Eye (tissue), 1 donor: ENCODE results near the gene COA3.

ENCODE experiments used
- DNase-seq: peaks from one replicate; pipeline ENCODE4 v3.0.0-alpha.2; 2015

Gene COA3

DNA sequence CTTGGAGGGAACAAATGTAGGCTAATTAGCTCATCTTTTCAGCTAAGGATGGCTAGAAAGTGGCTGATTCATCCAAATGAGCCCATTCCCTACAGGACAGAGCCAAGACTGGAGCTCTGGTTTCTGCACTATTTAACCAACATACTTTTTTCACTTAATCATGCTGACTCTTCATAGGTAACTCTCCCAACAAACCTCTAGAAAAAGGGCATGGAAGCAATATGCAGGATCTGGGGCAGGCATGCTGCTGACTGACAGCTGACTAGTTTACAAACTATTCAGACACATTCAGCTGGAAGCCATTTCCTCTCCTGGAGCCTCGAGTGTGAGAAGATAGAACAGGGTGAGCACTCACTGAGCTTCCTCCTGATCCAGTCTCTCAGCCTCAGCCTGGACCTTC, 19.4 kb upstream of the COA3 start:
- DNase-seq, result no peak

DNA sequence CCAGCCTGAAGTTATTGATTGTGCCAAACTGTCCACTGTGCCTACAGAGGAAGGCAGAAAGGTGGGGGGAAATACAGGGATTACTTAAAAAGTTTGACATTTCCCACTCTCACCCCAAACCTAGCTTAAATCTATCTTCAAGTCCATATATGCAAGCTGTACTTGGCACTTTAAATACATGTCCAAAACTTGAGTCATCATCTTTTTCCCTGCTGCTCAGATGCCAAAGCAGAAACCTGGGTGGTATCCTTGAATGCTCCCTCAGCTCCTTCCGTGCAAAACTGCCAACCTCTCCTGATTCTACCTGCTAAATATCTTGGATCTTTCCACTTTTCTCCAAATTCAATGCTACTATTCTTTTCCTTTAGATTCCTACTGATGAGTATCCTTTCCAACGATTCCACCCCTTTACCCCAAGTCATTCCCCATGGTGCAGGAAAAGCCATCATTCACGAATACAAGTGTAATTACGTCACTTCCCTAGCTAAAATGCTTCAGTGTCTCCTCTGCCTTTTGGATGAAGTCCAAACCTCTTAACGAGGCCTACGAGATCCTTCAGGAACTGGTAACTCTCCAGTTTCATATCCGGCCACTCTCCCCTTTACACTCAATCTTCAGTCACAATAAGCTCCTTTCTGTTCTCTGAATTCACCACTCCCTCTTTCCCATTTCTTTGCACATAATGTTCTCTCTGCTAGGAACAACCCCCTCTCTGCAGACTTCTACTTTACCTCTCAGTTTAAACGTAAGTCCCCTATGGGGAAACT, 16.3 kb upstream of the COA3 start:
- no peak for DNase-seq

DNA sequence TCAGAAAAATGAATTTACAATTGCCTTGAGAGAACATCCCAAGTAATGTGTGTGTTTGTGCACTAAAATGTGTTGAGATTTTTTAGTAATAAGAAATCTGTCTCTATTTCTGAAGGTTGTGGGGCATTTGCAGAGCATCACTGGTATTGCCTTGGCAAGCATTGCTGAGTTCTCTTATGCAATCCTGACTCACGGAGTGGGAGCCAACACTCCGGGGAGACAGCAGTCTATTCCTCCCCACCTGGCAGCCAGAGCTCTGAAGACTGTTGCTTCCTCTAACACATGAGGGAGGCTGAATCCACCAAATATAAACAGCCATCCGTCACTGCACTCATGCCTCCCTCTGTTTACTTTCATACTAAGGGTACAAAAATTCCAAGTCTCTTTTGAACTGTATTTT, 10.7 kb upstream of the COA3 start:
- DNase-seq, result no peak

DNA sequence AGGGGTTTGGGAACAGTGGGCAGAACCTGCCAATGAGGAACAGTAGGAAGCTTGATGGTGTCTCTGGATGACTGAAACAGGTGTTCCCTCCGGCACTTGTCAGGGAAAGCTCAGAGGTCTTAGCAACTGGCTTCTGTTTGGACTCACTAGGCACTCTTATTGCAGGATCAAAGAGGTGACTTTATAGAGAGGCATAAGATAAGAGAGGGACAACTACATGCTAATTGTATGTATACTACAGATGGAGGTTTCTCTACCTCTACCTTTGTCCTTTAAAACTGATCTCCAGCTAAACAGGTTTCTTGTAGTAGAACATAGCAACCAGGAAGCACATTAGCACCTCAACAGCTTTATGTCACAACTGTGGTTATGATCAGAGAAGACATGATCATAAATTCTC, 7.7 kb upstream of the COA3 start:
- no peak for DNase-seq

DNA sequence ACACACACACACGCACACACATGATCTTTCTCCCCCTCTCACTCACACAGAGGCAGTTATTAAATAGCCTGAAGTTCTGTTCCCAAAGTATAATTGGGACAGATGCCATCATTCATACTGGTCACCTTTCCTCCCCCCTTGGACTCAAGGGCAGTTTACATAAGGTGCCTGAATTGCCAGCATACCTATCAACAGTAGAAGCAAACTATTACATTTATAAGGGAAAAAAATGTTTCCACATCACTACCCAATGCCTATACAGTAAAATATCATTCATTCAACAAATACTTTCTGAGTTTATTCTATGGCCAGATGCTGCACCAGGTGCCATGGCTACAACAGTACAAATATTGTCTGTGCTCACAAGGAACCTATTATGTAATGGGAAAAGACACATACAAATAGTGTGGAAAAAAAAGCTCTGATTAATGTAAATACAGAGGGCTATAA, 6.4 kb upstream of the COA3 start:
- DNase-seq, result no peak

DNA sequence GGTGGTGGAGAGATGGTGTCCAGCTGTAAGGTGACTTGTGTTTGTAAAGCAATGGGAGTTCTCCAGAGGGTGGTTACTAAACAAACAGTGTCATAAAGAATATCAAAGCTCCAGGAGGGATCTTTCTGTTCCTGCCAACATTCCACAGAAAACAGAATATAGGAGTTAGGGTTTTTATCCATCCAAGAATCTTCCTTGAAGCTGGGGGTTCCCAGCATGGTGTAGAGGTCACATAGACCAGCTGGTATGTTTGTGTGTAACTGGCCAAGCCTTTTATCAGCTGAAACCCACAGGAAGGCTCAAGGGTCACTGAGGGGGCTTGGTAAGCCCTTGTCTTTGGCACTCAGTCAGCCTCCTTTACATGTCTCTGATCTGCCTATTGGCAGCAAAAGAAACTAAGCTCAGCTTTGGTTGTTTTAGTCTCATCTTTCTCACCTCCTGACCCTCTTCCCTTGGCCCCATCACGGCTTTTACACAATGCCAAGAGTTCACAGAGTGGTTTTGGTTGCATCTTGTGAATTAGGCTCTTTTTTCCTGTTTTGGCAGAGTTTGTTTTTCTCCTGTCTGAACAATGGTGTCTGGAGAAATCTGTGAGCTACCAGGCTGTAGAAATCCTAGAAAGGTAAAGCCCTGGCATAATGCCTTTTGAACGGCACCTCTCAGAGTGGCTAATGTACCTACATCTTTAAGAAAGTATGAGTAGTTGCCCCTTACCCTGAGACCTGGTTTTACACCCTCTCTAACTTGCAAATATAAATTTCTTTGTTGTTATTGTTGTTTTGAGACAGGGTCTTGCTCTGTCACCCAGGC, 4.8 kb upstream of the COA3 start:
- DNase-seq, result no peak

DNA sequence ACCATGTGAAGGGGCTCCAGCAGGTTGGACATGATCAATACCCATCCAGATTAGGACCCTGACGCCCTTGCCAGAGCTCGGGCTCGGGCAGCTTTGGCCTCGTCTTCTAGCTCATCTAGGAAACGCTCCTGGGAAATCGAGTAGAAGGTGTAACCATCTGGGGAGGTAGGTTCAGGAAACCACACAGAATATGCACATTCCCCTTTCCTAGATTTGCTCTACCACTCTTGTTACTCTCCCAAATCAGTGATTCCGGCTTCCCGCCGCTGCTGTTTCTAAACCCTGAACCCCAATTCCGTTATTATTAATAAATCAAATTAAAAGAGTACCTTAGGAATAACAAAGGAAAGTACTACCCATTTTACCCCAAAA, 507 bp downstream of the COA3 start:
- DNase-seq, result peak; percentile 8

DNA sequence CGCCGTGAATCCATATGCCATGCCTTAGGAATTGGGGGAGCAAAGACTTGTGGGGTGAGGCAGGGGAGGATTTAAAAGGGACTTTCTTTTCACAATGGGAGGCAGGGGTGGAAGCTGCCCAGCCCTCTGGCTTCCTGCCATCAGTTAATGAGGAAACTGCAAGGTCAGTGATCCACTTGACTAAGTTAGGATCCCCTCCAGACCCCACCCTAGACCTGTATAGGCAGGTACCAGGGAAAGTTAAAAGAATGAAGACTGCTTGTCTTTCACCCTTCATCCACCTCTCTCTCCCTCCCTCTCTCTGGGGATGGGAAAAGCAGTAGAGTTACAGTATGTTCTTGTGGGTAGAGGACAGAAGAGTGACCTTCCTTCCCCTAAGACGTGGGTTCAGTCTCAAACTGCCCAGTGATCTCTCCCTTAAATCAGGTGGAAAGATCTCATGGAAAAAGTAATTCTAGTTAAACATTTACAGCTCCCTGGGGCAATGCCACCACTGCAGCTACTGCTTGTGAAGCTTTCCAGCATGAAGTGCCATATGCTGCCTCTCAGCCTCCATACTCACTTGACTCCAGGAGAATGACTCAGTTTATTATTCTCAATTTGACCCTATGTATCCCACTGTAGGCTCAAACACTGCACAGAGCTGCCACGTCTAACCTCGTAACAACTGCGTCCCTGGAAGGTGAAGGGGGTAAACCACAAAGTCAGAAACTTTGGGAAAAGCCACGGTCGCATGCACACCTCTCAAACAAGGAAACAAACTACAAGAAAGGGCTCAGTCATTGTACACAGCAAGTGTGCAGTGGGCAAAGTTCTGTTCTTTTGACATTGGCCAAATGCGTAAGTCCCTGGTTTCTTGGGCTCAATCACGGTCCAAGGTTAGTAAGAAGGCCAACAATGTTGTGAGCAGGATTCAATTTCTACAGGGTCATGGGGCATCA, 1.2 kb downstream of the COA3 start:
- DNase-seq, result no peak

DNA sequence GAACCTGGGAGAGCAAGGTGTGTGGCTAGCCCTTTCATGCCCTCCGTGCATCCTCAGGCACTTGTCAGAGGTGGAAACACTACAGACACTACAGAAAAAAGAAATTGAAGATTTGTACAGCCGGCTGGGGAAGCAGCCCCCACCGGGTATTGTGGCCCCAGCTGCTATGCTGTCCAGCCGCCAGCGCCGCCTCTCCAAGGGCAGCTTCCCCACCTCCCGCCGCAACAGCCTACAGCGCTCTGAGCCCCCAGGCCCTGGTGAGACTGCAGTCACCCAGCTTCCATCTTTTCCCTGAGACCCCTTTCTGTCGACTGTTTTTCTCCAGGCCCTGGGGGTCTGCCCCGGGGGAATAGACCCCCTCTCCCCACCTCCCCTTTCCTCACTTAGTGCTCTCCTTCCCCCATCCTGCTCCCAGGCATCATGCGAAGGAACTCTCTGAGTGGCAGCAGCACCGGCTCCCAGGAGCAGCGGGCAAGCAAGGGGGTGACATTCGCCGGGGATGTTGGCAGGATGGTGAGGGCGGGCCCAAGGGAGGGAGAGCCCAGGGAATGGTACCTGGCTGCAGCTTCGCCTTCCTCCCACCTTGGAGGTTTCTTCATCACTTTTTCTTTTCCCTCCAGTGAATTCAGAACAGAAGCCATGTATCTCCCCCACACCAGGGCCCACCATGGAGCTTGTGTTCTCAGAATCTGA, 2.3 kb downstream of the COA3 start:
- DNase-seq, result no peak

DNA sequence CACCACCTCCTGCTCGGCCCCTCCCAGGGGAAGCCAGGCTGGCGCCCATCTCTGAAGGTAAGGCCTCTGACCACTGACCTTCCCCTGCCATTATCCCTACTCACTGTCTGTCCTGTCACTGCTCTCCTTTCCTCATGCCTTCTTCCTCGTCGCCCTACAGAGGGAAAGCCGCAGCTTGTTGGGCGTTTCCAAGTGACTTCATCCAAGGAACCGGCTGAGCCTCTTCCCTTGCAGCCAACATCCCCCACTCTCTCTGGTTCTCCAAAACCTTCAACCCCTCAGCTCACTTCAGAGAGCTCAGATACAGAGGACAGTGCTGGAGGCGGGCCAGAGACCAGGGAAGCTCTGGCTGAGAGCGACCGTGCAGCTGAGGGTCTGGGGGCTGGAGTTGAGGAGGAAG, 3.0 kb downstream of the COA3 start:
- no peak for DNase-seq

DNA sequence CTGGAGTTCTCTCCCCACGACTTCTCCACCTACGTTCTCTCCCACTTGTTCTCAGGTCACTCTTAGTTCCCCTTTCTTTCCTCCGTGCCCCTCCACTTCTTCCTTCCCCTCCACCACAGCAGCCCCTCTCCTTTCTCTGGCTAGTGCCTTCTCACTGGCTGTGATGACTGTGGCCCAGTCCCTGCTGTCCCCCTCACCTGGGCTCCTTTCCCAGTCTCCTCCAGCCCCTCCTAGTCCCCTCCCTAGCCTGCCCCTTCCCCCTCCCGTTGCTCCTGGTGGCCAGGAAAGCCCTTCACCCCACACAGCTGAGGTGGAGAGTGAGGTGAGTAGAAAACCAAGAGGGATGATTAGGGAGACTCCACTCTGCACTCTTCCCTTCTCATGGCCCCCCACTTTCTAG, 3.4 kb downstream of the COA3 start:
- DNase-seq, result no peak

DNA sequence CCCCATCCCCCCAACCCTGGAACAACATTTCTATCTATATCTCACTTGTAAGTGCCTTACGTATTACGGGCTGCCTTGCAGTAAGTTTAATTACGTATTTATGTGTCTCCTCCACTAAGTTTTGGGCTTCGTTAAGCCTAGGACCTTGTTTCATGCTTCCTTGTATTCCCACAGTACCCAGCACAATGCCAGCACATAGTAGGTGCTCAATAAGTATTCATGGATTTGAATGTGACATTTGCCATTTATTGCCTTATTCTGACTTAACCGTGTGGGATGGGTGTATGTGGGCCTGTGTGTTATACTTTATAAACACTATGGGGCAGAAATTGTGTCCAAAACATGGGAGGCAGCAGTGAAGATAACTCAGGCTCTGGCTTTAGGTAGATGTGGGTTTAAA, 6.0 kb downstream of the COA3 start:
- no peak for DNase-seq

DNA sequence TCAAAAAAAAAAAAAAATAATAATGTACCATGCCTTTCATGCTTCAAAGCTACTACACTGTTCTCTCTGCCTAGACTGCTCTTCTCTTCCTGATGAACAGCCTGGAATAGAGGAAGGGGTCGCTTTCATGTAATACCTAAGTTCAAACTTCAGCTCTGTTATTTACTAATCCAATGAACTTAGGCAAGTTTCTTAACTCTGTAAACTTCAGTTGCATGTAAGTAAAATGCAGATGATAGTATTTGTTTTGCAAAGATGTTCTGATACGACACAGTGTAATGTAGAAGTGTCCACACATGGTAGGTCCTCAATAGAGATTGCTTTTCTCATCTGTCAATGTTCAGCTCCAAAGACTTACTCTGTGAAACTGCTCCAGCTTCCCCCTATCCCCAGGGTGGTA, 6.6 kb downstream of the COA3 start:
- no peak for DNase-seq

DNA sequence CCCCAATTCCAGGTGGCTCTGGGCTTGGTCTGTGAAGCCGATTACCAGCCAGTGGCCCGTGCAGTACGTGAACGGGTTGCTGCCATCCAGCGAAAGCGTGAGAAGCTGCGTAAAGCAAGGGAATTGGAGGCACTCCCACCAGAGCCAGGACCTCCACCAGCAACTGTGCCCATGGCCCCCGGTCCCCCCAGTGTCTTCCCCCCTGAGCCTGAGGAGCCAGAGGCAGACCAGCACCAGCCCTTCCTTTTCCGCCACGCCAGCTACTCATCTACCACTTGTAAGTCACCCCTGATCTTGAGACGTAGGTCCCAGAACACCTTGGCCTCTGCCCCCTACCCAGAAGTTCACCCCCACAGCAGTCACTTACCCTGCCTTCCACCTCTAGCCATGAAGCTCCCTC, 11.2 kb downstream of the COA3 start:
- no peak for DNase-seq

DNA sequence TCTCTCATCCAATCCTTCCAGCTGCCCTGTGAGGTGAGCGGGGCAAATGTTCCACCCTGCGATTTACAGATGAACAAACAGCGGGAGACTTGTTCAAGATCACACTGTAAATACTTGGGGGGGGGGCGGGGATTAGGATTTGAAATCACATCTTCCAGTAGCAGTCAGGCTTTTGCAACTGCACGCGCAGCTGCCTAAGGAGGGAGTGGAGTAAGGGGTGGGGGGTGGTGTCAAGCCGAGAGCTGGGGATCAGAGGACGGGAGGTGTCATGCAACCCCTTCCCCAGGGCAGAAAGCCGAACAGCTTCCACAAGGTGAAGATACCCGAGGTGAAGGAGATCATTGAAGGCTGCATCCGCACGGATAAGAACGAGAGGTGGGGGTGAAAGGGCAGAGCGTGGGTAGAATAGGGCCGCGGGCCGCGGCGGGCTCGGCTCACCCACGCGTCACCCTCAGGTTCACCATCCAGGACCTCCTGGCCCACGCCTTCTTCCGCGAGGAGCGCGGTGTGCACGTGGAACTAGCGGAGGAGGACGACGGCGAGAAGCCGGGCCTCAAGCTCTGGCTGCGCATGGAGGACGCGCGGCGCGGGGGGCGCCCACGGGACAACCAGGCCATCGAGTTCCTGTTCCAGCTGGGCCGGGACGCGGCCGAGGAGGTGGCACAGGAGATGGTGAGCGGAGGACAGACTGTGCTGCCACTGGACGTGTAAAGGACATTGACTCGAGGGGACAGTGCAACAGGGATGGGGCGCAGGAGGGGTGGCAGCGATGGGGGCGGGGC, 13.5 kb downstream of the COA3 start:
- no peak for DNase-seq

DNA sequence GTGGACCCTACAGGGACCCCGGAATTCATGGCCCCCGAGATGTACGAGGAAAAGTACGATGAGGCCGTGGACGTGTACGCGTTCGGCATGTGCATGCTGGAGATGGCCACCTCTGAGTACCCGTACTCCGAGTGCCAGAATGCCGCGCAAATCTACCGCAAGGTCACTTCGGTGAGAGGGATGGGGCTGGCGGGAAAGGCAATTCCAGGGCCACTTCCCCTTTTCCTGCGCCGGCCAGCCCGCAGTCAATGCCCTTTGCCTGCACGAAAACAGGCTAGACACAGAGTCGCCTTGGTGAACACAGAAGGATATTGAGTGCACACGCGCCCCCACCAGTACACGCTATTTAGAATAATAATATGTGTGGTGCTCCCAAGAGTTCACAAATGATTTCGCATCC, 14.1 kb downstream of the COA3 start:
- peak; percentile 48 for DNase-seq

DNA sequence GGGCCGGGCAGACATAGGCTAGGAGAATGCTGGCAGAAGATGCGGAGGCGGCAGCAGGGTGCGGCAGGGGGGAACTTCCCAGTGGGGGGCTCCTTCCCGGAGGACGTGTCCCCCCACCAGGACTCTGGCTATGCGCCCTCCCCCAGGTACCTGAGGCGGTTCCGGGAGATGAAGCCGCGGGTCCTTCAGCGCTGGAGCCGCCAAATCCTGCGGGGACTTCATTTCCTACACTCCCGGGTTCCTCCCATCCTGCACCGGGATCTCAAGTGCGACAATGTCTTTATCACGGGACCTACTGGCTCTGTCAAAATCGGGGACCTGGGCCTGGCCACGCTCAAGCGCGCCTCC, 14.7 kb downstream of the COA3 start:
- no peak for DNase-seq

DNA sequence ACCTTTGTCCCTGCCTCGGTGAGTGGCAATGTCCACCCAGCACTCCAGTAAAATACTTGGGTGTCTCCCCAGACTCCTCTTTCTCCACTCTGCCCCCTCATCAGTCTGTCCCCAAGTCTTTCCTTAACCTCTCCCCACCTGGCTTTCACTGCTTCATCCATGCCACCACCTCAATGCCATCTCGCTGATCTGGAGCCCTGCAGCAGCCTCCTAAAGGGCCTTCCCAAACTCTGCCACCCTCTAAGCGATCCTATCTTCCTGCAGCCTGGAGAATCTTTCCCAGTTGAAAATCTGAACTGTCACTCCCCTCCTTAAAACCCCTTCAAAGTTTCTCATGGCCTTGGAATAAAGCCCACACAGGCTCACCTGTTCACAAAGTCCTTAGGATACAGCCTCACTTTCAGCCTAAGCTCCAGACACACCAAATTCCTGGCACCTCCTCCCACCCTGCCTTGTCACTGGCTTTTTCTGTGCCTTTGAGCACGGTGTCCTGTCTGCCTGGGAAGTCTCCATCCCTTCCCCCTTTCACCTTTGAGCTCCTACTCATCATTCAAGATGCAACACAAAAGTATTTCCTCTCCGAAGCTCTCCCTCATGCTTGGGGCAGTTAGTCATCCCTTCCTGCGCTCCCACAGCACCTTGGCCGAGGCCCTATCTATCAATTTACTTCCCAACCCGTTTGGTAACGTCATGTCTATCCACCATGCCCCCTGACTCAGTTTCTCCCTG, 15.3 kb downstream of the COA3 start:
- DNase-seq, result no peak

DNA sequence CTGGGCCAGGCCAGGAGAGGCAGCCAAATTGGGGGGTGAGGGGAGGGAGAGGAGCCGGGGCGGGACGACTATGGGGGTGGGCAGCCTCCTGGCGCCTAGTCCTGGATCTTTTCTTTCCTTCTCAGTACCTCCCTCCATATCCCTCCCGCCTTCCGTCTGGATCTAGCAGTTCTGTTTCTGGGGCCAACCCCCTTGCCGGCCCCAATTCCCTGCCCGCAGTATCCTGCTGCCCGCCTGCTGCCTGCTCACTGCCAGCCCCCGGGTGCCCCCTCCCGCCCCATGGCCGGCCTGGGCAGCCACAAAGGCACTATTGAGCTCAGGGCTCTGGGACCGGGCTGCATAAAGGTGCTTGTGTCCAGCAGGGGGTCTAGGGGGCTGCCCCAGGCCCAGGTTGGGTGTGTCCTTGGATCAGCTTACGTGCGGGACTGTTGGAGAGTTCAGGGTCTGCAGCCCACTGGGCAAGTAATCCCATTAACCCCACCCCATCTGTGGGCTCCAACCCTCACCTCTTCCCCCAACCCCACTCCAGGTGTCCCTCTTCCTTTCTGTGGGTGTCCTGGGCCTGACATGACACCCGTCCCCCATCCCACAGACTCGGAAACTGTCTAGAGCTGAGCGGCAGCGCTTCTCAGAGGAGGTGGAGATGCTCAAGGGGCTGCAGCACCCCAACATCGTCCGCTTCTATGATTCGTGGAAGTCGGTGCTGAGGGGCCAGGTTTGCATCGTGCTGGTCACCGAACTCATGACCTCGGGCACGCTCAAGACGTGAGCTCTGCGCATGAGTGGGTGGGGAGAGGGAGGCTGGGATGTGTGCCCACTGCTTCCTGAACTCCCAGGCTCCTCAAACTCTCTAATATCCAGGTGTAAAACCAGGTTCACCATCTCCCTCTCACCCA, 16.1 kb downstream of the COA3 start:
- no peak for DNase-seq

DNA sequence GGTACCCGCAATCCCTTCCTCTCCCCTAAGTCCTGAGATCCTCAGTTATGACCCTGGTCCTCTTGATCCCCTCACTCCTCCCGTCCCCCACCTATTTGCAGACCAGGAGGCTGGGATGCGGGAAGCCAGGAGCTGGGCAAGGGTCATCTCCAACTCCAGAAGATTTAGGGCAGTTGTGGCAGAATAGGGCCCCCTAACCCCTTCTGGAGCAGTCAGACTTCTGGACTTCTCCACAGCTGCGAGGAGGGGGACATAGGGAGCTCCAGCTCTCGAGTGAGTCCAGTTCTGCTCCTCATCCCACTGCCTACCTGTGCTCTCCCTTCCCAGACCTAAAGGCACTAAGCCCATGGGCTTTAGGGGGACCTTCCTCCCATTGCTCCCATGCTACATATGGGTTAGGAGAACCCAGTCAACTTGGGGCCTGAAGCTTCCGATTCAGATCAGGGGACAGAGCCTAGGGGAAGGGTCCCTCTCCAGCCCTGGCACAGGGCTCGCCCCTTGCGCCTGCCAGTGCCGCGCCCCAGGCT, 16.8 kb downstream of the COA3 start:
- DNase-seq, result no peak
